Amniotic stem cell (primary cell): ENCODE data around the gene SEMA4D.

Experiments used
- DNase-seq: peaks from one replicate; lab custom pipeline; 2025; lab: John Stamatoyannopoulos, UW

SEMA4D gene

DNA sequence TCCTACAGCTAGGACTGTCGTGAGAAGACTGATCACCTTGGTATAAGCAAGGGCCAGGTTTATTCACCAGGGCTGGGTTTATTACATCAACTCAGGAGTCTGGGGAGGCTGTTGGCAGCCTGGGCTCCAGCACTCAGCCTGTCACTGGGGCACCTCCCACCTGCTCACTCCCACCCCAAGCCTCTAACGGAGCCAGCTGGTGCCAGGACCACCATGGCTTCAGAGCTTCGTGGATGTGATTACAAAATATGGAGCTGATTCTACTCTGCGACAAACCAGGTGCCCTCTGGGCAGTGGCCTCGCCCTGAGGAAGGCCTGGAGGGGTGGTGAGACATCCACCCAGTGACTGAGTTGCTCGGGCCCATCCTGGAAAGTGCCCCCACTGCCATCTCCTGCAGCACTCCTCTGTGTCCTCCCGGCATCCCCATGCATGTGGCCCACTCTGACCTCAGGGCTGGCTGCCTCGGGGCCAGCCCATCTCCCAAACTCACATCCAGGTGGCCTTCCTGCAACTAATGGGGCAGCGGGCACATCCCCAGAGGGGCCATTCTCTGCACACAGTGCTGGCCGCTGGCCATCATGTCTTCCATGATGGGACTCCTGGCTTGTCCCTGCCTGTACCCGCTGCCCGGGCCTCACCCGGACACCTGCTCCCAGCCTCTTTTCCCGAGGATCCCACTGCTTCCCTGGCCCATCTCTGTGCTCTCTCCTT lies 130.0 kb downstream of the SEMA4D start:
- no peak for DNase-seq

DNA sequence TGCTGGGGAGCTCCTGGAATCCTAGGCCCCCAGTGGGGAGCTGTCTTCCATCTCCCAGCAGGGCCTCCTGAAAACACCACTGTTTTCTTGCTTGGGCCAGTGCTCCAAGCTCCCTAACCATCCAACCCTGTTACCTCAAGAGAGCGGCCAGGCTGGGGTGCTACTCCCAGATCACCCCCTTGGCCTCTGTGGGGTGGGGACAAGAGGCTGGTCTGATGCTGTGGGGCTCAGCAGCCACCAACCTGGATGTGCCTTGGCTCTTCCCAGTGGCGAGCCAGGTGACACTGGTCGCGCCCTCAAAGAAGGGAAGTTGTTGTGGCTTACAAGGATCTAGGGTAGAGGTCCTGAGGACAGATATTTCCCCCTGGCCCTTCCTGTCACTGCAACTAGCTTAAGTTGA lies 130.6 kb downstream of the SEMA4D start:
- no peak for DNase-seq

DNA sequence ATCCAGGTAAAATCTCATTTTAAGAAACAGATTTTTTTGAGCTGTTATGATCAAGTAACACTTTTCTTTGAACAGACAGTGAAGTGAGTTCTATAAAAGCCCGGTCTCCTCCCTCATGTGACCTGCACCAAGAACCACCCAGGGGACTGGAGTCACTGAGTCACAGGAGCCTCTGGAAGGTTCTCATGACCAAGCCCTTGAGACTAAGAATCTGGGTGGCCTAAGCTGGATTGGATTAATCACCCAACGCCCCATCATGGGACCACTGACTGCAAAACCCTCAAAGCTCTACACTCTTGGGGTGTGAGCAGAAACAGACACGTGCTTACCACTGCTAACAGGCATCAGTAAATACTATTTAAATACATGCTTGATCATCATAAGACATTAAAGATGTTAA lies 131.2 kb downstream of the SEMA4D start:
- DNase-seq: no peak

DNA sequence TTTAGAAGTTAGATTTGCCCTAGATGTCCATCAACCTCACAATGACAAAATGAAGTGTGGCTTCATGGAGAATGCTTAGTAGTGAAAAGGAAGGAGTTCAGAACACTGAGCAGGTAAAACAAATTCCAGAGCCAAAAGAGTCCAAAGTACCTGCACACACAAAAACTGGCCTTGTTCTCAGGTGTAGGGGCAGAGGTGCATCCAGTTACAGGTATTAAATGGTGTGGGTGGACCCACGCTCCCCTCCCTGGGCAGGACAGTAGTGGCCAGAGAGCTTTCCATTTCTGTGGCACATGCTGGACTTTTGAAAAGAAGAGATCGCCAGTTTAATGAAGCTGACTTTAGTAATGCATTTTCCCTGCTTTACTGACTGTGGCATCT lies 132.4 kb downstream of the SEMA4D start:
- no peak for DNase-seq

DNA sequence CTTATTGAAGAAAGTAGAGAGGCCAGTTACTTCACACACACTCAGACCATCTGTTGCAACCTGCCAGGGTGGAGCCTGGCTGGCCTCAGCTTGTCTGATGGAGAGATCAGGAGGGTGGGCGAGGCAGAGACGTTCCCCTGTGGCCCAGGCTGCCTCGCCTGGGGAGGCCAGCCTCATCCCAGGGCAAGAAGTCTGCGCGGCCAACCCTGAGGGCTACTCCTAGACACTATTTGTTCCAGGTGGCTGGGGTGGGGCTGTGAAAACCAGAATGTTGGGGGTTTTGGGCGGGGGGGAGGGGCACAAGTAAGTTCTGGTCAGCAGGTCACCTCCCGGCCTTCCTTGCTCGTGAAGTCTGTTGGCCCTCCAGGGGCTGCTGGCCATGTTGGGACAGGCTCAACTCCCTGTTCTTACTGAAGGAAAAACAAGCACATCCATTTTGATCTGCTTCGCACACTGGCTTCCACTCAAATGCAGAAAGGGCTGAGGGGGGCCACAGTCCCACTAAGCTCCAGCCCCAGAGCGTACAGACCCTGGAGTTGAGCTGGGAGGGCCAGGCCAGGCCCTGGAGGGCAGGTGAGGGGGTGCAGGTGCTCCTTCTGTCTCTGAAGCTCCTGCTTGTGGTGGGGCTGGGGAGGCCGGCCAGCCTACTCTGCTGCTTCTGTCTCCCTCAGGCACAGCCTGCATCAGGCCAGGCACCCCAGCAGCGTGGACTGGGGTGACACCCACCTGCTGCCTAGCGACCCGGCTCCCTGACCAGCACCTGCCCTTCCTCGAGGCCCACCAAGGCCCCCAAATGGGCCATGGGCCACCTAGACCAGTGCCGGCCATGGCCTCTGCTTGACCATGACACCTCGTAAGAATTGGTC lies 133.0 kb downstream of the SEMA4D start:
- DNase-seq: no peak

- no peak for DNase-seq
Observed at GRCh38 chr9:89363921-89364665, 133.8 kb downstream of the SEMA4D start.

GRCh38 chr9:89363311-89363670 lies 134.6 kb downstream of the SEMA4D start:
- no peak for DNase-seq

- DNase-seq: no peak
Observed at GRCh38 chr9:89362647-89363310, 135.1 kb downstream of the SEMA4D start.

- DNase-seq: no peak
Observed at GRCh38 chr9:89361816-89362646, 135.9 kb downstream of the SEMA4D start.

DNA sequence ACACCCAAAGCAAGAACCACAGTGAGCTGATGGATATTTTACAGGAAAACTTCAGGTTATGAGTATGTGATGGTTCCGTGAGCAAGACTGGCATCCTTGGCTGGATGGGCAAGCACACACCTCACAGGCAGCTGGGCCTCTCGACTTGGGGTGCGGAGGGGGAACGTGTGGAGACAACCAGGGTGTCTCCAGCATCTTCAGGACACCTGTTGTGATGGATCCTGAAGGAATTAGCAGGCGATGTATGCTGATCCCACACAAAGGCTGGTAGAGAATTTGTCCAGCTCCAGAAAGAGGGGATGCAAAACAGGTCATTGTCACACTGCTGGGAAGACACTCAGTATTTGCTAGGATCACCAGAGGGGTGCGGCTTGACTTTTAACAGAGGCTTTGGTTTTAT lies 136.9 kb downstream of the SEMA4D start:
- DNase-seq: no peak

DNA sequence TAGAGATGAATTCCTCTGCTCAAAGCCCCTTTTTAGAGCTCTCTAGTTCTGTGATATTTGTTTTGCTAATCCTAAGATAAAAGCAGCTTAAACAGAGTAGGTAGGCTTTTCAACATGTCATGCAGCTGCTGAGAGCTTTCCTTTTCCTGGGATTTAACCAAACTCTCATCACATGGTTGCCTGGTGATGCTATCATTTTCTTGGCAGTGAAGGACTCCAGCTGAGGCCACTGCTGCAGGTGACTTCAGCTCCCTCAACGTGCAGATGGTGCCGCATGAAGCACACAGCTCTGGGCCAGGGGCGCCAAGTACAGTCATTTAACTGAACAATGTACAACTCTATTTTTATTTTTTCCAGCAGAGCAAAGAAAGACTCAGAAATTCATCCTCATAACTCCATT lies 137.4 kb downstream of the SEMA4D start:
- DNase-seq: no peak

GRCh38 chr9:89359751-89360261 lies 138.1 kb downstream of the SEMA4D start:
- no peak for DNase-seq

GRCh38 chr9:89358985-89359384 lies 138.9 kb downstream of the SEMA4D start:
- DNase-seq: no peak

DNA sequence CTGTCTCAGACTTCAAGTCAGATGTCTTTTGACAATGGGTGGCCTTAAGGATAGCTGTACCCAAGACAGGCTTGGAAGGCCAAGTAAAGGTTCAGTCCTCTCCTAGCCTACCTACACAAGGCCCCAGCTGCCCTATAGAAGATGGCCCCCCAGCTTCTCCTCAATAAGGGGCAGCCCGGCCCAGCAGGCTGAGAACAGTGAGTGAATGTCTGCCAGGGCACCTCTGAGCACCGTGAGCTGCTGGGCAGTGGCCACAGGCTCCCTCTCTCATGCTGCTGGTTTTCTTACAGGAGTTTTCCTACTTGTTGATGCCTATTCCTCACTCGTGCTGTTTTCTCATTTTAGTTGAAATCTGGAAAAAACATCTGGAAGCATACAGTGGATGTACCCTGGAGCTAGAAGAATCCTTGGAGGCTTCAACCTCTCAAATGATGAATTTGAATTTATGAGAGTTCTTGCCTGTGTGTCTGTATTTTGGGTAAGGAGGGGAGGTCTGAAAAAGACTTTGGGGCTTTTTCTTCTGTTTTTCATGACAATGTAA lies 139.5 kb downstream of the SEMA4D start:
- no peak for DNase-seq

- DNase-seq: no peak
Observed at GRCh38 chr9:89357331-89358197, 140.3 kb downstream of the SEMA4D start.

GRCh38 chr9:89356782-89357181 lies 141.1 kb downstream of the SEMA4D start:
- DNase-seq: no peak

GRCh38 chr9:89354471-89354870 lies 143.4 kb downstream of the SEMA4D start:
- DNase-seq: no peak

DNA sequence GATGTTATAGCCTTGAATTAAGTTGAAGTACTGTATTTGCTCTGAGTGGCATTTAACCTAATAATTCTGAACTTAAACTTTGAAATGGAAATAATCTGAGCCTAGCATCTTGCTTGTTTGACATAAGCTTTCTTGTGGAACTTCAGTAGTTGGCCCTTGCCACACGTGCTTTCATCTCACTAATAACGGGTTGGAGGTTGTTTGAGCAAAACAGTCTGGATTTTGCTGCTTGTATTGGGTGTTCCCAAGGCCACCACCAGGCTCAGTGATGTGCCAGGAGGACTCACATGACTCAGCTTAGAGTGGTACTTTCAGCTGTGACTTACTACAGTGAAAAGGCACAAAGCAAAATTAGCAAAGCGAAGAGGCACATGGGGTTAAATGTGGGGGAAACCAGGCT lies 143.9 kb downstream of the SEMA4D start:
- no peak for DNase-seq

DNA sequence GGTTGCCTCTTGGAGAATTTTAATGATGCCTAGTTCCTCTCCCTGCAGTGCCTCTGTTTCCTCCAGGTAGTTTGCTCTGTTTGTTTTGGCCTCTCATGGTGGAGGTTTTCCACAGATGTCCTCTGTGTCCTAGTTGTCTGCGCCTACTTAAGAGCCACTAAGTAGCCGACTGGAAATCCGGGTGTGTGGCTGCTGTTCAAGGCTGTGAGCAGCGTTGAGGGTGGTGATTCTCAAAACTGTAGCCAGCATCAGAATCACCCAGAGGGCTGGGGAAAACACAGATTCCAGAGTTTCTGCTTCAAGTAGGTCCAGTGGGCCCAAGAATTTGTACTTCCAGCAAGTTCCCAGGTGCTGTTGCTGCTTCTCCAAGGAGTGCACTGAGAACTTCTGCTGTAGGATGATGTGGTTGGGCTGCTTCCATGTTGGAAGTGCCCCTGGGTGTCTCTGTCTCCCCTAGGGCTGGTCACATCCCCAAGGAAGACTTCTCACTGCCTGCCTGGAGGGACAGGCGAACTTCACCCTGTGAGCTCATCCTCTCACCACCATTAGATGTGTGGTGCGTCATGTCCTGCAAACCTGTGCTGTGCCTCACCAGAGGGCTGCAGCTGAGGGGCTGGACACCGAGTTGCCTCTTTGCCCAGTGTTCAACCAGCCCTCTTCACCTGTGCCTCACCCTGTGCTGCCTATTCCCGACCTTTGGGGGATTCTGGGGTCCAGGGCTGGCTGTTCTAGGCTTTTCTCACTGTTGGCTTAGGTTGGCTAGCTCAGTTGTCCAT lies 144.9 kb downstream of the SEMA4D start:
- no peak for DNase-seq
